ENCODE measurements around the gene ZKSCAN8.

ZKSCAN8 gene

GRCh38 chr6:28206527-28206926 lies 64.8 kb downstream of the ZKSCAN8 start:
- DNase-seq (ENCODE audit: low spot score) = no peak

DNA sequence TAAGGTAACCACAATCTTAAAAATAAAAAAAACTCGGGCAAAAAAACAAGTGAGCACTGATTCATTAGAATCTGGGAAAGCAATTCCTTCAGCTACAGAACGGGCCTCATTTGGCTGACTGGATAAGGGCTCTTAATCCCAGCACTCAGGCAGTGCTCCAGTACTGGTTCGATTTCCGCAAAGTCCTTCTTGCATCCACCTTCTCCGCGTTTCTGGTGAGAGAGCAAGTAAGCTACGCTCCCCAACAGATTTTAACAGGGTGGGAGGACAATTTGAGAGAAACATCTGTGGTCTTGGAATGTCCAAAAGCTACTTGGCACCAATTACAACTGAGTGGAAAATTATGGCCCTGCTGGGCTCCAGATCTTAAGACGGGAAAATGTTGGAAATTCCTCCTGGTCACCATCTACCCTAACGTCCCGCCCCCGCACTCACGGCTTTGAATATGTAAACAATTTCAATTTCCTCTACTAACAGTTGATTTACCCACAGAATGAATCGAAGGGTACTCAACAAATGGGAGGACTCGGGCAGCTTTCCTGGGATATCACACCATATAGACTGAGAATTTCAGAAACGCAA lies 65.3 kb downstream of the ZKSCAN8 start:
- DNase-seq (ENCODE audit: low spot score) = no peak

DNA sequence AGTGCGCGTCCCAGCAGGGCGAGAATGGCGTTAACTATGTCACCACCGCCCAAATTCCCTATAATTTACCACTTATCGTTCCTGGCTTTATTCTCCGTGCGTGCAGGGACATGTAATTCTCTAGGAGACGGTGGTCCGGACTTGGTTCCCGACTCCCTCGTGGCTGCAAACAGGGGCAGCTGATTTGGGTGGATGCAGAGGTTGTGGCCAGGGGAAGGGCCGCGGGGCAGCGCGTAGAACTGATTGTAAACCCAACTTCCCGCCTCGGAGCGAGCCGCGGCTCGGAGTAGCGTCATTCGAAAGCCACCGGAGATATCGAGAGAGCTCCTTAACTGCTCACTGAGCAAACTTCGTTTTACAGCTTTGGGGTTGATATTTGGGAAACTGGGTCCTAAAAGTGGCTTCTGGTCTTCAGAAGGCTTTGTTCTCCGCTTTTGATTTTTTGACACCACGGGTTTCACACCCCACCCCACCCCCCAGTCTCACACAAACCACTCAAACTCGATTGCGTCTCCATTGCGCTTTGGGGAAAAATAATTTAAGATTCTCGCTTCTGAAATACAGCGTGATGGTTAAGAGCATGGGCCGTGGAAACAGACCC lies 65.9 kb downstream of the ZKSCAN8 start:
- DNase-seq (ENCODE audit: low spot score) = no peak

DNA sequence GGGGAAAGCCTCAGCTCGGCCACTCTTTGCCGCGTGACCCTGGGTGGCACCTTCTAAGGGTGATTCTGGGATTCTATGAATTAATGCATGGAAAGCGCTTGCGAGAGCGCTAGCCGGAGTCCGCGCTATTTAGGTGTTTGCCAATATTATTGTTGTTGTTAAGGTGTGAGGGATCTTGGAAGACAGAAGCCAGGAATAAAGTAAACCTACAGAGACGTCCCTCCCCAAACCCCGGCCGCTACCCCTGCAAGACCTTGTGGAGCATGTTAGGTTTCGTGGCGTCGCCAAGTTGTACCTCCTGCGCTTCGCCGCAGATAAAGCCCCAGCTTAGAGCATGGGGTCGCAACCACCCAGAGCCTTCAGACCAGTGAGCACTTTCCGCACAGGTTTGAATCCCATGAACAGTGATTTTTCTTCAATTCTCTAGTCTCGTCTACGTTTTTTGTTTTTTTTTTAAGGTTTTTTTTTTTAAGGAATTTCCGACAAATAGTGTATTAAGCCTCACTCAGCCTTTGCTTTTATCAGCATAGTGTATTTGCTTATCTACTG lies 66.5 kb downstream of the ZKSCAN8 start:
- no peak for DNase-seq (ENCODE audit: low spot score)

Data from hematopoietic multipotent progenitor cell treated with erythropoietin and hydrocortisone succinate and interleukin-3 and kit ligand, for 15 days (in vitro differentiated cells).